ENCODE data around the gene SRSF5. TPM values are rescaled to one million over a fixed set of nuclear protein-coding genes. Genes with fewer than 3 reads are reported as not detected.

SRSF5 gene
- total and polyA plus RNA-seq, 2 of the 13 experiments (the other 11 are each of a cell fraction or from before 2014, with no cell fraction given): 189 to 277 TPM

- in situ Hi-C loops (cut with HindIII; ENCODE audit: extremely low pct_ligation_motif_present, low pct_unique_long_range_greater_than_20kb) (no loop called here), intact Hi-C loops (cut with micrococcal nuclease; ENCODE audit: unreplicated experiment) (no loop called here)
- ChIA-PET CTCF (ENCODE audit: low intra/inter-chr PET ratio, low total read pairs) (no interaction called here), POLR2A (interaction anchor here (1.4 to 3.5 kb wide), 4 partner anchors 12 to 29 kb away, joined by 6 to 18 read pairs (median 13); partner anchors contain the start of gene SRSF5)
- no peak for TF ChIP-seq ZBTB43 (CRISPR knock-in tag; conservative IDR thresholded peaks at IDR 0.05)
- TF ChIP-seq ZNF232 (CRISPR knock-in tag; IDR thresholded peaks at IDR 0.05; ENCODE audit: borderline replicate concordance): no peak
- no peak for TF ChIP-seq ESRRA (CRISPR knock-in tag; IDR thresholded peaks at IDR 0.05; ENCODE audit: low read depth)
- TF ChIP-seq ZEB1 (IDR thresholded peaks at IDR 0.05; ENCODE audit: insufficient replicate concordance, low read depth): no peak
- TF ChIP-seq CEBPB (IDR thresholded peaks at IDR 0.05; ENCODE audit: borderline replicate concordance, low read depth, low read length): peak; percentile 35; the same call in 1 of the 2 replicates
- TF ChIP-seq RARA (CRISPR knock-in tag; IDR thresholded peaks at IDR 0.05): 0 out of 2 replicates have a peak, but pooled peaks have one; percentile 11
- peak; percentile 87; the same call in 1 of the 2 replicates for TF ChIP-seq TEF (CRISPR knock-in tag; IDR thresholded peaks at IDR 0.05)
- 0 out of 2 replicates have a peak, but pooled peaks have one; percentile 26 for TF ChIP-seq ZNF687 (CRISPR knock-in tag; IDR thresholded peaks at IDR 0.05)
- no peak for TF ChIP-seq ZNF737 (CRISPR knock-in tag; IDR thresholded peaks at IDR 0.05; ENCODE audit: borderline replicate concordance)
- 0 out of 2 replicates have a peak, but pooled peaks have one; percentile 26 for TF ChIP-seq BORCS8-MEF2B (CRISPR knock-in tag; IDR thresholded peaks at IDR 0.05)
- no peak for TF ChIP-seq SOX13 (IDR thresholded peaks at IDR 0.05)
- TF ChIP-seq SOX13 (CRISPR knock-in tag; conservative IDR thresholded peaks at IDR 0.05 in 1 of 2, IDR thresholded peaks at IDR 0.05 in 1 of 2): peak in 1 of 2 experiments; percentile 32; a peak in 1 of 4 replicates
- no peak for TF ChIP-seq SOX6 (IDR thresholded peaks at IDR 0.05)
- 0 out of 2 replicates have a peak, but pooled peaks have one; percentile 10 for TF ChIP-seq SOX6 (CRISPR knock-in tag; IDR thresholded peaks at IDR 0.05)
- TF ChIP-seq GLI4 (CRISPR knock-in tag; IDR thresholded peaks at IDR 0.05; ENCODE audit: borderline replicate concordance): no peak
- no peak for TF ChIP-seq MTA1 (CRISPR knock-in tag; IDR thresholded peaks at IDR 0.05; ENCODE audit: borderline replicate concordance)
- TF ChIP-seq CEBPG (CRISPR knock-in tag; IDR thresholded peaks at IDR 0.05): peak; percentile 61
- no peak for TF ChIP-seq IKZF1 (IDR thresholded peaks at IDR 0.05)
- 0 out of 2 replicates have a peak, but pooled peaks have one; percentile 58 for TF ChIP-seq HNRNPL (IDR thresholded peaks at IDR 0.05; ENCODE audit: low read depth, low read length)
- 56% methylated on average over 11 of the region's 11 CpGs for WGBS (ENCODE audit: low lambda C conversion rate)
- no peaks in the 10 kb centered on the region for H3K79me2 ChIP-seq (ENCODE audit: insufficient read depth, low read length)
- BruUV-seq (replicated peaks): no TSS peak
- FAIRE-seq (peak; percentile 74), ATAC-seq (peak; percentile 43), DNase-seq (ENCODE audit: low spot score) (peak; percentile 23)
- no peaks in the 10 kb centered on the region for H3K36me3 ChIP-seq (replicated peaks in 1 of 2; ENCODE audit: control insufficient read depth in 1 of 2, insufficient read depth in 2 of 2, low read length in 2 of 2)
- H4K20me1 ChIP-seq (ENCODE audit: insufficient read depth, low read length): no peaks in the 10 kb centered on the region
- no peak within 1 kb of the TSS for H3K9ac ChIP-seq (ENCODE audit: insufficient read depth, low read depth, low read length)
- peaks cover 68% of the 10 kb centered on the region for H3K4me1 ChIP-seq (ENCODE audit: insufficient read depth, low read length)
- H3K4me3 ChIP-seq (replicated peaks in 1 of 3; ENCODE audit: insufficient read depth in 1 of 3, low read depth in 2 of 3, low read length in 3 of 3): 0 out of 6 replicates have a peak within 1 kb of the TSS, but pooled peaks of 1 of the 3 experiments have one; percentile 9
- no peak within 1 kb of the TSS for H2AFZ ChIP-seq (ENCODE audit: low read length)
- peak within 1 kb of the TSS; percentile 48 for H3K4me2 ChIP-seq (ENCODE audit: low read depth, low read length)
- H3K27ac ChIP-seq (ENCODE audit: extremely low read length, insufficient read depth, low read length): peak within 1 kb of the TSS; percentile 25
- no peaks in the 10 kb centered on the region for H3K9me3 ChIP-seq (ENCODE audit: low read length)
- H3K27me3 ChIP-seq (ENCODE audit: control insufficient read depth in 1 of 2, insufficient read depth in 2 of 2, low read length in 2 of 2): no peaks in the 10 kb centered on the region
Observed at GRCh38 chr14:69796797-69797500, 30.0 kb downstream of the SRSF5 start, which contains the start of gene SLC10A1. TSS of gene SLC10A1 (minus strand) at chr14:69797241. CDS start at chr14:69797155, 86 bp downstream.

Measured in HepG2 (cell line).